ENCODE measurements around the gene ANKRD12.

The ANKRD12 gene

DNA sequence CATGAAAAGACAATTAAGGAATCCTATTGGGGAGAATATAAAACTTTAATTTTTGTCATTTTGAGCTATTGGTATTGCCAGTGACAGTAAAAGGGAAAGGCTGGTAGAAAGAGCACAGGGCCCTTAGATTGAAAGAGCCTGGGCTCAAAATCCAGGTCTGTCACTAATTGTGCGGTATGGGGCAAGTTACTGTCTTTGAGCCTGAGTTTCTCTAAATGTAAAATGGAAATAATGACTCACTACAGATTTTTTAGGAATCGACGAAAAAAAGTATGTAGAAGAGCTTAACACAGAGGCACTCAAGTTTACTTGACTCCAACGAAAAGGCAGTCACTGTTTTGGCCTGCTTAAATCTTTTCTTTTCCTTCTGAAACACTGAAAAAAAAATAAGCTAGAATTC lies 27.1 kb upstream of the ANKRD12 start:
- Histone ChIP-seq H3K36me3 (ENCODE audit: control insufficient read depth, insufficient read depth, low read length) (no peaks in the 10 kb centered on the region), H3K27me3 (replicated peaks; ENCODE audit: control insufficient read depth, insufficient read depth, low read length) (no peaks in the 10 kb centered on the region), H3K4me3 (replicated peaks; ENCODE audit: low read depth, low read length) (no peak overlapping the region)
- DNase-seq (ENCODE audit: extremely low read depth, insufficient read length) = no peak
- TF ChIP-seq, protein P1, sequence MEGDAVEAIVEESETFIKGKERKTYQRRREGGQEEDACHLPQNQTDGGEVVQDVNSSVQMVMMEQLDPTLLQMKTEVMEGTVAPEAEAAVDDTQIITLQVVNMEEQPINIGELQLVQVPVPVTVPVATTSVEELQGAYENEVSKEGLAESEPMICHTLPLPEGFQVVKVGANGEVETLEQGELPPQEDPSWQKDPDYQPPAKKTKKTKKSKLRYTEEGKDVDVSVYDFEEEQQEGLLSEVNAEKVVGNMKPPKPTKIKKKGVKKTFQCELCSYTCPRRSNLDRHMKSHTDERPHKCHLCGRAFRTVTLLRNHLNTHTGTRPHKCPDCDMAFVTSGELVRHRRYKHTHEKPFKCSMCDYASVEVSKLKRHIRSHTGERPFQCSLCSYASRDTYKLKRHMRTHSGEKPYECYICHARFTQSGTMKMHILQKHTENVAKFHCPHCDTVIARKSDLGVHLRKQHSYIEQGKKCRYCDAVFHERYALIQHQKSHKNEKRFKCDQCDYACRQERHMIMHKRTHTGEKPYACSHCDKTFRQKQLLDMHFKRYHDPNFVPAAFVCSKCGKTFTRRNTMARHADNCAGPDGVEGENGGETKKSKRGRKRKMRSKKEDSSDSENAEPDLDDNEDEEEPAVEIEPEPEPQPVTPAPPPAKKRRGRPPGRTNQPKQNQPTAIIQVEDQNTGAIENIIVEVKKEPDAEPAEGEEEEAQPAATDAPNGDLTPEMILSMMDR (IDR thresholded peaks at IDR 0.05; ENCODE audit: insufficient read depth, low read length, poor library complexity, severe bottlenecking) = no peak

DNA sequence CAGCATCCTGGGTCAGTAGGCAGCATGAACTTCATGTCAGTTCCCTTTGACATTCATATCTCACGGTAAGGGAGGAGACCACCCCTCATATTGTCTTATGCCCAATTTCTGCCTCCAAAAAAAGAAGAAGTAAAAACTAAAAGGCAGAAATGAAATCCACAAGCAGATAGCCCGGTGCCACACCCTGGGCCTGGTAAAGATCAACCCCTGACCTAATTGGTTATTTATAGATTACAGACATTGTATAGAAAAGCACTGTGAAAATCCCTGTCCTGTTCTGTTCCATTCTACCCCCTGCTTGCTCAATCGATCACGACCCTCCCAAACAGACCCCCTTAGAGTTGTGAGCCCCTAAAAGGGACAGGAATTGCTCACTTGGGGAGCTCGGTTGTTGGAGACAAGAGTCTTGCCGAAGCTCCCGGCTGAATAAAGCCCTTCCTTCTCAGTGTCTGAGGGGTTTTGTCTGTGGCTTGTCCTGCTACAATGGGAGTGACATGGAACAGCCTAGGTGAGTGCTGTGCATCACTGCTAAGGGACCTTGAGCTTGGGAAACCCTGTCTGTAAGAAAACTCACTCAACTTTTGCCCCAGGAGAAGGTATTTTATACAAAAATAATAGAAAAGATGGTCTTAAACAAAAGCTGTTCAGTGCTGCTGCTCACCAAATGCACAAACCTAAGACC lies 23.0 kb upstream of the ANKRD12 start:
- no peaks in the 10 kb centered on the region for H3K27me3 ChIP-seq (replicated peaks; ENCODE audit: control insufficient read depth, insufficient read depth, low read length)
- no peaks in the 10 kb centered on the region for H3K36me3 ChIP-seq (ENCODE audit: control insufficient read depth, insufficient read depth, low read length)
- TF ChIP-seq, protein P1 (IDR thresholded peaks at IDR 0.05; ENCODE audit: insufficient read depth, low read length, poor library complexity, severe bottlenecking) = no peak
- DNase-seq (ENCODE audit: extremely low read depth, insufficient read length) = no peak
- H3K4me3 ChIP-seq (replicated peaks; ENCODE audit: low read depth, low read length) = peak overlapping the region; percentile 36

DNA sequence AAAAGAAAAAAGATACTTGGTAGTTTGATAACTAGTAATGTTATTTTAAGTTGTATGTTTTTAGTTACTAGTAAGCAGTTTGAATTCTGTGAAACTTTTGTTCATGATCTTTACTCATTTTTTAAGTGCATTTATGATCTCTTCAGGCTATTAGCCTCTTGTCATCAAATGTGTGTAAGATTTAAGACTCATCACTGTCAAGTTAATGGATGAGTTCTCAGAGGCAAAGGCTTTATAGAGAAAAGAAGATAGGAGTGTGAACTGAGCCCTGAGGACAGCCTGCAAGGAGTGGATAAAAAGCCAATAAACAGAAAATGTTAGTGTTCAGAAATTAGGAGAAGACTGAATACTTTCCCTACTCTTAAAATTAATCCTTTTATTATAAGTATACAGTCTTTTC lies 20.6 kb upstream of the ANKRD12 start:
- Histone ChIP-seq H3K4me3 (replicated peaks; ENCODE audit: low read depth, low read length) (no peak overlapping the region), H3K27me3 (replicated peaks; ENCODE audit: control insufficient read depth, insufficient read depth, low read length) (no peaks in the 10 kb centered on the region), H3K36me3 (ENCODE audit: control insufficient read depth, insufficient read depth, low read length) (no peaks in the 10 kb centered on the region)
- TF ChIP-seq, protein P1 (IDR thresholded peaks at IDR 0.05; ENCODE audit: insufficient read depth, low read length, poor library complexity, severe bottlenecking) = no peak
- no peak for DNase-seq (ENCODE audit: extremely low read depth, insufficient read length)

DNA sequence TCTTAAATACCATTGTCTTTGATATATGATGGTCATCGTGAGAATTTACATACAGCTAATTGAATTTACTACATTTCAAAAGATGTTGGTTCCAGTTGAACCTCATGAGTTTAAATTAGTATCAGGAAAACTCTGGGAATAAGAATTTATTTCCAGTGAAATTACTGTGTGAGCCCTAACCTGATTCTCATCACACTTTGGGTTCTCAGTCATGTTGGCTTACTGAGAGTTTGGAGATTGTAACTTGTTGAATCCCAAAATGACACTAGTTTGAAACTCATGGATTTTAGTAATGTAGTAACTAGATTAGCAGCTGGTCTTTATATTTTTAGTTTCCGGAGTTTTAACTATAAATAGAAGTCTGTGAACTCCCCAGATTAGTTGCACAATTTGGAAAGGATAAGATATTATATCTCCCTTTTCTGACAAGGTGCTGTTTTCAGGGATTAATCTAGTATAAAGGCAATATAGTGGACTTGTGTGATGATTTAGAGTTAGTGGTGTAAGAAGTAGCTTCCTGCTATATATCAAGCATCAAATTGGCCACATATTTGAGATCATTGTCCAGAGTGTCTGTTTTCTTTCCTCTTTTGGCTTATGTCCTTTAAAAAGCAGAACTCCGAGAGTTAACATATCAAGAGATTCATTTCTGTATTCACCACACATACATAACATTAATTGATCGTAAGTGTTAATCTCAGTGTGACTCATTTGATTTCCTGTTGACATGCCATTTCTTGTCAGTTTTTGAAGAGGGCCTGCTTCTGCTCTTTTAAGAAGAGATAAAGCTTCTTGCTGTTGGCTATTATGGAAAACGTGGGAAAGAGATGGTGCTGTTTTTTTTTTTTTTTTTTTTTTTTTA lies 18.4 kb upstream of the ANKRD12 start:
- Histone ChIP-seq H3K27me3 (replicated peaks; ENCODE audit: control insufficient read depth, insufficient read depth, low read length) (no peaks in the 10 kb centered on the region), H3K36me3 (ENCODE audit: control insufficient read depth, insufficient read depth, low read length) (no peaks in the 10 kb centered on the region), H3K4me3 (replicated peaks; ENCODE audit: low read depth, low read length) (no peak overlapping the region; the same call in 1 of the 2 replicates)
- DNase-seq (ENCODE audit: extremely low read depth, insufficient read length) = no peak
- TF ChIP-seq, protein P1 (IDR thresholded peaks at IDR 0.05; ENCODE audit: insufficient read depth, low read length, poor library complexity, severe bottlenecking) = no peak

DNA sequence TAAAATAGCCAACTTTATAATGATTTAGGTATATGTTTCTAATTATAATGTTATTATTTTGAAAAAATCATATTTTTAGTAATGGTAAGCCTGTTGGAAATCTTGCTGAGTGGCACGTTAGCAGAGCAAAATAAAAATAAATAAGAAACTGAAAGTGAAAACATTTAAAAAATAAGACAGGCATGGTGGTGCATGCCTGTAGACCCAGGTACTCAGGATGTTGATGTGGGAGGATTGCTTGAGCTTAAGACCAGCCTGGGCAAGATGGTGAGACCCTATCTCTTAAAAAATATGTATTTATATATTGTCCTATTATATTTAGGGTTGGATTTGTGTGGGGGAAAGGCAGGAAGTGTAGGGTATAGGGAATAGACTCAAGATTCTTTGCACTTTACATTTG lies 15.8 kb upstream of the ANKRD12 start:
- no peak for DNase-seq (ENCODE audit: extremely low read depth, insufficient read length)
- Histone ChIP-seq H3K27me3 (replicated peaks; ENCODE audit: control insufficient read depth, insufficient read depth, low read length) (no peaks in the 10 kb centered on the region), H3K36me3 (ENCODE audit: control insufficient read depth, insufficient read depth, low read length) (peaks cover 5% of the 10 kb centered on the region), H3K4me3 (replicated peaks; ENCODE audit: low read depth, low read length) (no peak overlapping the region)
- TF ChIP-seq, protein P1 (IDR thresholded peaks at IDR 0.05; ENCODE audit: insufficient read depth, low read length, poor library complexity, severe bottlenecking) = no peak
